ENCODE data around the gene WDFY3.
"Not testable (repeated sequence)": the region's sequence is repeated elsewhere in the genome, so short reads cannot be mapped to it uniquely, and the experiment has no call there.

The WDFY3 gene

DNA sequence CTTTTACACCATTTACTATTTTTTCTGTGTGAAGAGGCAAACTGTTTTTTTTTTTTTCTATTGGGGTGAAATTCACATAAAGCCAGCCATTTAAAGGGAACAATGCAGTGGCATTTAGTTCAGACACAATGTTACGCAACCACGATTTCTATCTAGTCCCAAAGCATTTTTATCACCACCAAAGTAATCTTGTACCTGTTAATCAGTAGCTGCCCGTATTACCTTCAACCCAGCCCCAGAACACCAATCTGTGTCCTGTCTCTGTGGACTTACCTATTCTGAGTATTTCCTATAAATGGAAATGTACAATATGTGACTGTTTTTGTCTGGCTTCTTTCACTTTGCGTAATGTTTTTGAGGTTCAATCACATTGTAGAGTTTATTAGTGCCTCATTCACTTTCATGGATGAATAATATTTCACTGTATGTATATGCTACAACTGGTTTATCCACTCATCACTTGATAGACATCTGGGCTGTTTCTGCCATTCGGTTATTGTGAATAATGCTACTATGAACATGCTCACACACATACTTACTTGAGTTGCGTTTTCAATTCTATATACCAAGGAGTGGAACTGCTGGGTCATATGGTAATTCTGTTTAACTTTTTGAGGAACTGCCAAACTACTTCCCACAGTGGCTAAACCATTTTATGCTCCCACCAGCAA is 267.4 kb downstream of the WDFY3 start:
- DNase-seq: no peak

DNA sequence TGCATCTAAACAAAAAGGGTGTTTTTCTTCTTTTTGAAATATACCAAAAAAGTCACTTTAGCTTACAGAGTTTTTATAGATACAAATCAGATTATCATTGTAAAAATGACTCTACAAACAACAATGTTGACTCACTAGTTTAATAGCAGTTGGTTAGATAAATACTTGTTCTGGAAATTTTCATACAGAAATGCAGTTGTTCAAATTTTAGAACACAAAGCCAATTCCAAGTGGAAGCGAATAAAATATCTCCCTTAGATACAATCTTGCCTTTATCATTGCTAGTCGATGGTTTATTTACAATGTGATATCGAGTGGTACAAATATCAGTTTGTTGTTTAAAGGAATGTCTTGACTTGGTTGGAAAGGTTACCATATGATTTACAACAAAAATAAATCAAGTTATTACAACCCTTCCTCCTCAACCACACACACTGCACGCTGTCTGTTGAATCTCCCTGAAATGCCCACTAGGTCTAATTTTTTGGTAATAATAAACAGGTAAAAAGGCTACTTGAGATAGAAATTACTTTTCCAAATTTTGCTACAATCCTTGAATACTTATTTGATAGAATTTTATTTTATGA is 268.8 kb downstream of the WDFY3 start:
- DNase-seq: no peak

DNA sequence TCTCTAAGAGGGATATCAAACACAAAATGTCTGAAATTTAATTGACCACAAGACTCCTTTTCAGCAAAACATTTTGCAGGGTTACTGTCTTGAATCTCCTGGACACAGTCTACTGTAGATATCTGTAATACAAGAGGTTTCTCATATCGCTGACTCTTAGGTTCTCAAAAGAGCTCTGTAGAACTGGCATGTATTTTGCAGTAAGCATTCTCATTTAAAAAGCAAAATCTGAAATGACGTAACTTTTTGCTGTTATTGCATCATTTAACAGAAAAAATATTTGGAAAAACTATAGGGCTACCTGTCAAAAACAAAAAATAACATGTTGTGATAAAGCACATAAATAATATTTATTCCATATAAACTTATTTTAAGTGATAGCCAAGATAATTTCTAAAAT is 269.3 kb downstream of the WDFY3 start:
- DNase-seq: no peak

DNA sequence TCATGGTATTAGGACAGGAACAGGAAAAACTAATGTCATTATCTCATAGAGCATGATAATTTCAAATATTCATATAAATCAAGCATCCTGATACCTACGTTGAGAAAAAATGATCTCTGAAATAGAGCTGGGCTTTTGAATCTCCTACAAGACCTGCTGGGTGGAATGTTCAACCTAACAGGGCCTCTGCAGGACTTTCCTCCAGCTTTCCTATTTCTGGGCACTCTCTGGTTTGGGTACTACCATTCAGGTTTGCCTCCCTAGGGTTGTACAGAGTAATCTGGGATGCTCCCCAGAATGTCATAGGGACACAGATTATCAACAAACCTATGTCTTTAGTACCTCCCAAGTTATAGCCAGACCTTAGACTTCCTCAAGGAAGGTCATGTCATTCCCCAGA is 274.7 kb downstream of the WDFY3 start:
- no peak for DNase-seq

- DNase-seq: no peak
Observed at GRCh38 chr4:84691170-84691691, 275.3 kb downstream of the WDFY3 start.

- no peak for DNase-seq
Observed at GRCh38 chr4:84690481-84690880, 276.0 kb downstream of the WDFY3 start.

DNA sequence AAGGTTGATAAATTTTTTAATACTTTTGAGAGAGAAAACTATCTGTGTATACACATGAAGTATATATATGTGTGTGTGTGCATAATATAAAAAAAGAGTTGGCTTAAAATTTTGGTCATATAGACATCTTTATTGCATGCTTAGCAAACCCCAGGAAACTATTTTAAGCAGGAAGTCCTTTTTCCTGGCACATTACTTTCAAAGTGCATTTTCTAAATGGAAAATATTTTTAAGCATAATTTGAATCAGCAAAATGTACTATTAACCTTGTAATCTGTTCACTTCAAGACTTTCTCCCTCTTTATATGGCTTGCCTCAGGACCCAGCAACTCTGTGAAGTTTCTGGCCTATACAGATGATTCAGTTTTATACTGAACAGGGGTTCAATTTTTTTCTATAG is 277.3 kb downstream of the WDFY3 start:
- no peak for DNase-seq

DNA sequence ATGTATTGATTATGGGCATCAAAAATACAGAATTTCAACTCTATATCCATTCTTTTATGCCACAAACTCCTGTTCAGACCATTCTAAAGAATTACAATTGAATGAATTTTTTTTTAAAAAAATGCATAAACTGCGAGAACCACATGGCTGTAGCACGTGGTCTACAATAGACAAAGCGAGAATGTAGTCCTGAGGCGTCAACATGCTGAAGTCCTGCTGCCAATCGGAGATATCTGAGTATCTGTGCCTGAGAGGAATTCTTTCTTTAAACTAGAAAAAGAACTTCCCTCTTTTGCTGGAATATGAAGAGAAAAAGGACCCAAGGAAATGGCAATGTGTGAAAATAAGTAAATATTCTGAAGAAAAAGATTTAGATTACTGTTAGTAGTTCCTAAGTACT is 277.9 kb downstream of the WDFY3 start:
- DNase-seq: no peak

DNA sequence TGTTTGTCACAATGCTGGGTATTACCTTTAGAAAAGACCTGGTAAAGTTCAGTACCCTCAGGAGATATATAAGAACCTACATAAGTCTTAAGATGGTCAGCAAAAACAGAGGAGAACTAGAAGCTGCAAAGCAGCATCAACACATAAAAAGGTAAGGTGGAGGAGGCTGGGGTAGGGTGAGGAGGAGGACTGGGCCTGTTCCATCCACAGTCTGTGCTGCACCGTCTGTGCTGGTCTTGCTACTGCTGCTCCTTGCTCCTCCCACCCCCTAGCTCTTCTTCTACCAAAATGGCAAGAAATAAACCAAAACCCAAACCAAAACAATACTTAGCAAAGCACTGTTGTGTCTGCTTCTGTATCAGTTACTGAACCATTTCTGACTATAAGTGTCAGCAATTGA is 281.4 kb downstream of the WDFY3 start:
- DNase-seq: no peak

DNA sequence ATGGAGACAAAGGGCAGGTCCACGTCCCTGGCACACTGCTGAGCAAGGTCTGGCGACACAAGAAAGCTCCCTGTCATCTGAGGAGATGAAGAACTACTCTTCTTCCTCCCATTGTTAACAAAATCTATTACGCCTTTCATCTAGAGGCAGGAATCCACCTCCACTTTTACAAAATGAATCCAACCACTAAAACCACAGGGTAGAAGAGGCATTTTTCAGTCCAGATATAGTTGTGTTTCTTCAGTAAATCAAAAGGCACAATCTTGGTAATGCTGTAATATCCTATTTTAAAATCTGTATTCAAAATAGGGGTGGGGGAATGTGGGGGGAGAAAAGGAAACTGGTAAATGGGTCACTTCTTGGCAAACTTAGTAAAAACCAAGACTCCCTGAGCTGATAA is 282.1 kb downstream of the WDFY3 start:
- no peak for DNase-seq

DNA sequence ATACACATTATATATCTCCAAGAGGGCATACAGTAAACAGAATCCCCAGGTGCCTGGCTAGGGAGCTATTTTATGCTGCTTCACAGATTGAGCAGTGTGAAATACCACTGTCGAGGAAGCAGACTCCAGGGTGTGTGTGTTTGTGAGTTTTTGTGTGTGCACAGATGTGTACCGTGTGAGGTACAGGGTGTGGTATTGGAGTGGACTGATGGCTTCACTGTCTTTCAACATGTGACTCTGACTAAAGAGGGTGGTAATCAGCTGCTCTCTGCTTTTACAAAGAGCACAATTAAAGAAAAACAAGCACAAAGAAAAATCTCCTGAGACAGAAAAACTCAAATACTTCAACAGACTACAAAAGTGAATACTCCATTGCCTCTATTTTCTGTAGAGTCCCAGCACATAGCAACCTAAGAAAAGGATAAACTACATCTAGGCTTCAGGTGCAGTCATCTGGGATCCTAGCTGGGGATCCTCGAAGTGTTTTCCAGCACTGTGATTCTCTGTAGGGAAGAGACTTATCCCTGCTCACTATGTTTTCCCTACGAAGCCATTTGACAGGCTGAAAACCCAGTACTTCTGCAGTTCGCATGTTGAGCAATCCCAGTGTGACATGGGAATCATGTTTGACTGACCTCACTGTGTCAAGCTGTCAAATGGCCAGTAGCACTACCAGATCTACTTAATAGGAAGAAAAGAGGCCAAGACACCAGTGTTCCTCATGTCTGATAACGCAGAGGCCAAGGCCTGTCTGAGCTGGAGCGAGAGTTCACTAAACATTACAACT is 283.2 kb downstream of the WDFY3 start:
- DNase-seq: no peak

DNA sequence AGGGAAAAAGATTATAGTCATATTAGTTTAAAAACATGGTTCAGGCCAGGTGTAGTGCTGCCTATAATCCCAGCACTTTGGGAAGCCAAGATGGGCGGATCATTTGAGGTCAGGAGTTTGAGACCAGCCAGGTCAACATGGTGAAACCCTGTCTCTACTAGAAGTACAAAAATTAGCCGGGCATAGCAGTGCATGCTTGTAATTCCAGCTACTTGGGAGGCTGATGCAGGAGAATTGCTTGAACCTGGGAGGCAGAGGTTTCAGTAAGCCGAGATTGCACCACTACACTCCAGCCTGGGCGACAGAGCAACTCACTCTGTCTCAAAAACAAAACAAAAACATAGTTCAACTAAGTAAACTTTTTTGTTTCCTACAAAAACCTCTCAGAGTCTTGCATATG is 283.8 kb downstream of the WDFY3 start:
- not testable (repeated sequence) for DNase-seq

GRCh38 chr4:84681486-84682274 is 284.8 kb downstream of the WDFY3 start:
- DNase-seq: no peak

GRCh38 chr4:84680956-84681355 is 285.5 kb downstream of the WDFY3 start:
- no peak for DNase-seq

DNA sequence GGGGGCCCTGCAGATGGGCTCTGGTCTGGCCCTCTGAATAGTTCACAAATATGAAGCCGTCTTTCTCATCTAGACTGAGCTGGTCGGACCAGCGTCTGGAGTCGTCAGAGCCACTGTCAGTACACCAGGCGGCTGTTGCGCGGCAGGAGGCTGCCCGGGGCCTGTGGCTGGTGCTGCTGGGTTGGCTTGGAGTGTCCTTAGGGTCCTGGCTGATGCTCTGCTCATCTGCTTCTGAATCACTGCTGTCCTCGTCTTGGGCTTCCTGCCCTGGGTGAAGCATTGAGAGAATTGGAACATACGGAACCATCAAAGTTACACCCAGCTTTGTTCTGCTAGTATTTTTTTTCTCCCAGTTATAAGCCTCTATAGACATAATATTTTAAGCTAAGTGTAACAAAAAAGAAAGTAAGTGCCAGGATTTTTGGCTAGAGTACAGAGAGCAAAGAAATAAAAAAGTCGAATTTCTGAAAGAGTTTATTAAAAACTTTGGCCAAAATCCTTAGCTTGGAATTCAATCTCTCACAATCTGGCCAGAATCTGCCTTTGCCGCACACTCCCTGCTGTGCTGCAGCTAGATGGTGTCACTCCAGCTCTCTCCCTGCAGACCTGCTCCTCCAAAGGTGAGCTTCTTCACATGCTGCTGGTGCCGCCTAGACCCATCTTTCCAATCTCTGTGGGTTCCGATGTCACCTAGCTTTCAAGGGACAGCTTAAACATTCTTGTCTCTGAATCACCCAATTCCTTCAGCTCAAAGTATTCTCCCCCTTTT is 287.3 kb downstream of the WDFY3 start:
- no peak for DNase-seq

DNA sequence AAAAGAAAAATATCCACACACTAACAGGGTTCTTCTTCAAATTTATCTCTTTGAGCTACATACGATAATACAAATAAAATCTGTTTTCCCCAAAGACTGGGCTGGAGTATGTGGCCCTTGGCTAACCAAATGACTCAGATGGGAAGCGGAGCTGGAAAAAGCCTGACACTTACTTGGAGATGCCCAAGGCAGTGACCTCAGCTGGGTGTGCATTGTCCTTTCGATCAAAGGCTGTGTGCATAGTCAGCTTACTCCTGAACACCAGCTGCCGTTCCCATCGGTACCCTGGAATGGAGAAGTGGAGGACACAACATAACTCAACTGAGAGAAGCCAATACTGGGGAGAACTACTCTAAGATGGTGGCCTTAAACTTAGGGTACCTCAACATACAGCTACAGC is 288.5 kb downstream of the WDFY3 start:
- DNase-seq: no peak

DNA sequence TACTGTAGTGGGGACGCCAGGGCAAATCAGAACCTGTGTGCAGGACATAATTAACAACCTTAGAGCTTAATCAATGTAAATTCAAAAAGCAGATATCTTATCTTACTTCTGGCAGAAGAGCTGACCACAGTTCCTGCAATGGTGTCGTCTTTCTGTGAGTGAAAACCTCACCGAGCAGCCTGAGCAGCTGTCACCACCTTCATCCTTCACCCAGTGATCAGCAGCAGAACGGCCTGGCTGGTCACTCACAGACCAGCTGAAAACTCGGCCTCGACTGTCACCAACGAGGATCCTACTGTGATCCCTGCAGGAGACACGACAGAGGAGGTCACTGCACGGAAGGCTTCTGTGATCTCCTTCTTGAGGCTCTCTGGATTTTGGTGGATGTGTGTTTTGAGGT is 289.4 kb downstream of the WDFY3 start:
- no peak for DNase-seq

DNA sequence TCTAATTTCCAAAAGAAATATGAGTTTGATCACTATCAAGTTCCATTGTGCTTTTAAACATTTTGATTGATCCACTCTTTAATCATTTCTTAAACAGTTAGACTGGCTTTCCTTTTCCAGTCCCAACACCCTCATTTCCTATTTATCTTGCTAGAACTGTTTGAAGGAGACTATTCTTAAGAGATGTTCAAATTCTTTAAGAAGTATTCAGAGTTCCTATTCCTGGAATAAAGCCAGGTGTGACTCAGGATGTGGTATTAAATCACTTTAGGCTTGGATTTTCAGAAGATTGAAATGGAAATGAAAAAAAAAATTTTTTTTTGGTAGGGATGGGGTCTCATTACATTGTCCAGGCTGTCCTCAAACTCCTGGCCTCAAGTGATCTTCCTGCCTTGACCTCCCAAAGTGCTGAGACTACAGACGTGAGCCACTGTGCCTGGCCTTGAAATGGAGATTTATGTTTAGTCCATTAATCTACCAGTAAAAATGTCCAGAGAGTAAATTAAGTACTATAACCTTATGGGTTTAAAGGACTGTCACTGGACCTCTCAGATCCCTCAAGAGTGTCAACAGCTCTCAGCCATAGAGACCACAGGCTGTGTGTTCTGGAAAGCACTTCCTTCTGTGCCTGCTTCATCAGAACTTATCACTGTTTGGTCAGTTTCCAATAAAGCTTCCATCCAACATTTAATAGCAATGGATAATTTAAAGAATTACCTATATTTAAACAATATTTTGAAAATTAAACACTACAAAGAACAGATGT is 292.8 kb downstream of the WDFY3 start:
- no peak for DNase-seq

- no peak for DNase-seq
Observed at GRCh38 chr4:84672177-84672576, 294.3 kb downstream of the WDFY3 start.

DNA sequence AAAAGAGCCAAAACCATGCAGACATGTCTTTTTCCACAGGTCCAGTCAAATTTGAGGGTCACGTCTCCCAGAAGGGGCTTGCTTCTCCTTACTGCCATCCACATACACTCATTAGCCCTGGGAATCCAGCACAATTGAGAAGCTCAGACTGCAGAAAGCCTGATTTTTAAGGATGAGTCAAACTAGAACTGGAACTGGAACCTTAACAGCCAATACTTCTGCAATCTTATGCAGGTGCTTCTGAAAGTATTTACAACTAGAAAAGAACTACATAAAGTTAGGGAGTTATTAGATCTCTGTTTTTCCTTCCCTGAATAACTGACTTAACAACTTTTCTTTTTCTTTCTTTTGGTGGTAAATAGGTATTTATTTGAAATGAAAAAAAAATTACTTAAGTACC is 297.3 kb downstream of the WDFY3 start:
- no peak for DNase-seq

DNA sequence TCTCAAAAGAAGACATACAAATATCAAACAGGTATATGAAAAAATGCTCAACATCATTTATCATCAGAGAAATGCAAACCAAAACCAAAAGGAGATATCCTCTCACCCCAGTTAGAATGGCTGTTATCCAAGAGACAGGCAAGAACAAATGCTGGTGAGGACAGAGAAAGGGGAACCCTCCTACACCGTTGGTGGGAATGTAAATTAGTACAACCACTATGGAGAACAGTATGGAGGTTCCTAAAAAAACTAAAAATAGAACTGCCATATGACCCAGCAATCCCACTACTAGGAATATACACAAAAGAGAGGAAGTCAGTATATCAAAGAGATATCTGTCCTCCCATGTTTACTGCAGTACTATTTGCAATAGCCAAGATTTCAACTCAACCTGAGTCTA is 300.1 kb downstream of the WDFY3 start:
- no peak for DNase-seq

DNA sequence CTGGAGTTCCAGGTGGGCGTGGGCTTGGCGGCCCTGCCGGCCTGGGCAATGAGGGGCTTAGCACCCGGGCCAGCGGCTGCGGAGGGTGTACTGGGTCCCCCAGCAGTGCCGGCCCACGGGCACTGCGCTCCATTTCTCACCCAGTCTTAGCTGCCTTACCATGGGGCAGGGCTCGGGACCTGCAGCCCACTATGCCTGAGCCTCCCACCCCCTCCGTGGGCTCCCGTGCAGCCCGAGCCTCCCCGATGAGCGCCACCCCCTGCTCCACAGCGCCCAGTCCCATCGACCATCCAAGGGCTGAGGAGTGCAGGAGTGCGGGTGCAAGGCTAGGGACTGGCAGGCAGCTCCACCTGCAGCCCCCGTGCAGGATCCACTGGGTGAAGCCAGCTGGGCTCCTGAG is 301.7 kb downstream of the WDFY3 start:
- not testable (repeated sequence) for DNase-seq
